HepG2 (cell line): ENCODE results near the gene NISCH. TPM values are rescaled to one million over a fixed set of nuclear protein-coding genes. Genes with fewer than 3 reads are reported as not detected.
A peak's percentile ranks its signal among the peaks of the same experiment; 100 is the strongest.

Experiments used
- AKAP8 ChIP-seq: sonication (generic); formaldehyde crosslinking; IDR thresholded peaks from 2 replicates; pipeline ENCODE4 v1.5.1; 2020; ENCODE audit warnings: mild to moderate bottlenecking, missing genetic modification reagents
- ASH2L ChIP-seq: fragments of 300-600, 200-600 bp; sonication (generic); IDR thresholded peaks from 2 replicates; pipeline ENCODE4 v1.7.0; 2017; ENCODE audit warnings: low read depth, mild to moderate bottlenecking, moderate library complexity, mixed read lengths, low read length; ENCODE audit not compliant: insufficient read length
- ATF7 ChIP-seq, 2 experiments: fragments of 450-650 bp in 1 of 2; sonication (generic) in 1 of 2; formaldehyde crosslinking in 1 of 2; IDR thresholded peaks; 2 replicates each; pipeline versions ENCODE4 v1.4.0 to v1.6.1; 2016 to 2020; ENCODE audit warnings: antibody characterized with exemption in 1 of 2, mild to moderate bottlenecking in 1 of 2, missing genetic modification reagents in 1 of 2
- BRD4 ChIP-seq: sonication (generic); formaldehyde crosslinking; IDR thresholded peaks from 2 replicates; pipeline ENCODE4 v1.4.0; 2020; ENCODE audit warnings: missing genetic modification reagents
- FOSL2 ChIP-seq: sonication (generic); formaldehyde crosslinking; IDR thresholded peaks from 2 replicates; pipeline ENCODE4 v1.4.0; 2020; ENCODE audit warnings: missing genetic modification reagents
- FOXP1 ChIP-seq, 2 experiments: fragments of 450-650 bp in 1 of 2; IDR thresholded peaks; 2 replicates each; pipeline ENCODE4 v1.6.1; 2017 to 2018; ENCODE audit warnings: antibody characterized with exemption in 1 of 2
- HHEX ChIP-seq: IDR thresholded peaks from 2 replicates; pipeline ENCODE4 v1.6.1; 2016; ENCODE audit warnings: control low read depth
- HMG20A ChIP-seq: IDR thresholded peaks from 2 replicates; pipeline ENCODE4 v1.6.1; 2016; ENCODE audit warnings: borderline replicate concordance
- KAT2B ChIP-seq: fragments of 150-350 bp; IDR thresholded peaks from 2 replicates; pipeline ENCODE4 v1.6.1; 2014; ENCODE audit warnings: low read depth, low read length, borderline replicate concordance
- MIER3 ChIP-seq: IDR thresholded peaks from 2 replicates; pipeline ENCODE4 v1.6.1; 2016; ENCODE audit warnings: missing compliant biosample characterization, borderline replicate concordance
- MLLT10 ChIP-seq: sonication (generic); formaldehyde crosslinking; IDR thresholded peaks from 2 replicates; pipeline ENCODE4 v1.4.0; 2020; ENCODE audit warnings: missing genetic modification reagents
- PLRG1 ChIP-seq: fragments of 450-650 bp; conservative IDR thresholded peaks from 2 replicates; pipeline ENCODE4 v1.6.1; 2016
- RORA ChIP-seq: sonication (generic); formaldehyde crosslinking; IDR thresholded peaks from 2 replicates; pipeline ENCODE4 v1.5.0; 2020; ENCODE audit warnings: mild to moderate bottlenecking, missing genetic modification reagents, moderate library complexity
- SAP130 ChIP-seq: IDR thresholded peaks from 2 replicates; pipeline ENCODE4 v1.6.1; 2016; ENCODE audit warnings: low read depth
- YY1 ChIP-seq: IDR thresholded peaks from 2 replicates; pipeline ENCODE4 v1.6.1; 2011; ENCODE audit warnings: low read length, low read depth, moderate library complexity, mild to moderate bottlenecking; ENCODE audit not compliant: insufficient read depth, insufficient replicate concordance
- ZBTB7B ChIP-seq: sonication (generic); formaldehyde crosslinking; IDR thresholded peaks from 2 replicates; pipeline ENCODE4 v1.4.0; 2020; ENCODE audit warnings: missing genetic modification reagents
- ZFYVE20 ChIP-seq: sonication (generic); formaldehyde crosslinking; IDR thresholded peaks from 2 replicates; pipeline ENCODE4 v1.8.0; 2023; ENCODE audit warnings: low read depth, mild to moderate bottlenecking, moderate library complexity, missing genetic modification reagents, borderline replicate concordance
- ZNF251 ChIP-seq: sonication (generic); formaldehyde crosslinking; IDR thresholded peaks from 2 replicates; pipeline ENCODE4 v1.9.0; 2021; ENCODE audit warnings: mild to moderate bottlenecking, missing genetic modification reagents
- ZNF276 ChIP-seq: sonication (generic); formaldehyde crosslinking; IDR thresholded peaks from 2 replicates; pipeline ENCODE4 v1.4.0; 2020; ENCODE audit warnings: mild to moderate bottlenecking, low read depth, missing genetic modification reagents
- ZNF329 ChIP-seq: sonication (generic); formaldehyde crosslinking; IDR thresholded peaks from 2 replicates; pipeline ENCODE4 v1.9.0; 2021; ENCODE audit warnings: low read depth, mild to moderate bottlenecking, missing genetic modification reagents
- ZNF34 ChIP-seq: sonication (generic); formaldehyde crosslinking; IDR thresholded peaks from 2 replicates; pipeline ENCODE4 v1.4.0; 2020; ENCODE audit warnings: mild to moderate bottlenecking, missing genetic modification reagents, borderline replicate concordance
- ZNF414 ChIP-seq: sonication (generic); formaldehyde crosslinking; IDR thresholded peaks from 2 replicates; pipeline ENCODE4 v1.5.0; 2020; ENCODE audit warnings: missing genetic modification reagents
- ZNF432 ChIP-seq: sonication (generic); formaldehyde crosslinking; IDR thresholded peaks from 2 replicates; pipeline ENCODE4 v1.5.0; 2020; ENCODE audit warnings: missing genetic modification reagents, mild to moderate bottlenecking, borderline replicate concordance
- ZNF570 ChIP-seq: sonication (generic); formaldehyde crosslinking; IDR thresholded peaks from 2 replicates; pipeline ENCODE4 v1.4.0; 2020; ENCODE audit warnings: mild to moderate bottlenecking, missing genetic modification reagents, borderline replicate concordance
- ZNF761 ChIP-seq: sonication (generic); formaldehyde crosslinking; conservative IDR thresholded peaks from 2 replicates; pipeline ENCODE4 v1.4.0; 2020; ENCODE audit warnings: mild to moderate bottlenecking, missing genetic modification reagents
- ZNF788 ChIP-seq: sonication (generic); formaldehyde crosslinking; IDR thresholded peaks from 2 replicates; pipeline ENCODE4 v1.5.0; 2020; ENCODE audit warnings: mild to moderate bottlenecking, missing genetic modification reagents, borderline replicate concordance
- ZNF790 ChIP-seq: sonication (generic); formaldehyde crosslinking; IDR thresholded peaks from 2 replicates; pipeline ENCODE4 v1.8.0; 2022; ENCODE audit warnings: missing genetic modification reagents, mild to moderate bottlenecking, borderline replicate concordance
- ZNF878 ChIP-seq: sonication (generic); formaldehyde crosslinking; IDR thresholded peaks from 2 replicates; pipeline ENCODE4 v1.8.1; 2023; ENCODE audit warnings: mild to moderate bottlenecking, missing genetic modification reagents, moderate library complexity
- polyA plus RNA-seq, 8 experiments: library from polyadenylated mRNA; depleted of rRNA in 3 of 8; stranded (reverse) in 7 of 8; unstranded in 1 of 8; fragments of >200 nt; fragmentation: Illumina TruSeq in 4 of 8; extraction: Trizol in 4 of 8; gene quantifications; 2 replicates each; pipeline versions ENCODE4 v1.2.1 to v1.2.3, GENCODE V29; 2011 to 2016; ENCODE audit warnings: low read depth in 4 of 8, missing spikeins in 1 of 8, mixed read lengths in 1 of 8; ENCODE audit not compliant: insufficient read depth in 1 of 8
- total RNA-seq, 5 experiments: library from RNA; depleted of rRNA; stranded (reverse); fragments of >200 nt; fragmentation: Illumina TruSeq; extraction: Trizol; gene quantifications; 2 replicates each; pipeline ENCODE4 v1.2.3, GENCODE V29; 2016; ENCODE audit warnings: low read depth in 1 of 5
- TF ChIP-seq, protein P1 (sequence below): sonication (generic); formaldehyde crosslinking; IDR thresholded peaks from 2 replicates; pipeline ENCODE4 v1.4.0; 2020; ENCODE audit warnings: mild to moderate bottlenecking, missing genetic modification reagents

NISCH gene
- total and polyA plus RNA-seq, 2 of the 13 experiments (the other 11 are each of a cell fraction or from before 2014, with no cell fraction given): 27.0 to 47.6 TPM

GRCh38 chr3:52536369-52537164, 81.2 kb downstream of the NISCH start, which contains the start of gene UQCC5 (continued):
- TF ChIP-seq ZNF276: no peak
- TF ChIP-seq ATF7 (IDR thresholded peaks at IDR 0.05): no peak
- no peak for TF ChIP-seq ATF7 (CRISPR knock-in tag; IDR thresholded peaks at IDR 0.05)
- TF ChIP-seq RORA (CRISPR knock-in tag): no peak
- peak; percentile 78 for TF ChIP-seq ASH2L
- no peak for TF ChIP-seq HHEX (CRISPR knock-in tag)
- peak; percentile 99 for TF ChIP-seq AKAP8 (CRISPR knock-in tag)
- no peak for TF ChIP-seq ZBTB7B (CRISPR knock-in tag)
- TF ChIP-seq ZNF878 (CRISPR knock-in tag): peak; percentile 88
- 0 out of 2 replicates have a peak, but pooled peaks have one; percentile 71 for TF ChIP-seq ZNF34
- TF ChIP-seq ZNF251: no peak
- peak; percentile 42 for TF ChIP-seq FOSL2 (CRISPR knock-in tag)
- no peak for TF ChIP-seq ZNF329 (CRISPR knock-in tag)
- no peak for TF ChIP-seq ZFYVE20 (CRISPR knock-in tag)
- TF ChIP-seq PLRG1: no peak
- TF ChIP-seq KAT2B: no peak
- peak; percentile 92; the same call in 1 of the 2 replicates for TF ChIP-seq ZNF761 (CRISPR knock-in tag)
- peak; percentile 57; the same call in 1 of the 2 replicates for TF ChIP-seq MIER3 (CRISPR knock-in tag)
- peak; percentile 88; the same call in 1 of the 2 replicates for TF ChIP-seq ZNF788
- TF ChIP-seq SAP130: peak; percentile 95
- no peak for TF ChIP-seq ZNF414 (CRISPR knock-in tag)
- TF ChIP-seq, protein P1, sequence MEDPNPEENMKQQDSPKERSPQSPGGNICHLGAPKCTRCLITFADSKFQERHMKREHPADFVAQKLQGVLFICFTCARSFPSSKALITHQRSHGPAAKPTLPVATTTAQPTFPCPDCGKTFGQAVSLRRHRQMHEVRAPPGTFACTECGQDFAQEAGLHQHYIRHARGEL (CRISPR knock-in tag): no peak
- TF ChIP-seq ZNF790: peak; percentile 98; the same call in 1 of the 2 replicates
- TF ChIP-seq HMG20A (CRISPR knock-in tag): no peak
- peak; percentile 29 for TF ChIP-seq YY1
- TF ChIP-seq BRD4 (CRISPR knock-in tag): 0 out of 2 replicates have a peak, but pooled peaks have one; percentile 13
- no peak for TF ChIP-seq FOXP1 (IDR thresholded peaks at IDR 0.05)
- no peak for TF ChIP-seq FOXP1 (CRISPR knock-in tag; IDR thresholded peaks at IDR 0.05)
- no peak for TF ChIP-seq ZNF432 (CRISPR knock-in tag)
- TF ChIP-seq MLLT10 (CRISPR knock-in tag): no peak
- peak; percentile 61; the same call in 1 of the 2 replicates for TF ChIP-seq ZNF570 (CRISPR knock-in tag)
